Large intestine (tissue), 3 donors: ENCODE results near the gene RAI1. TPM values are rescaled to one million over a fixed set of nuclear protein-coding genes. Genes with fewer than 3 reads are reported as not detected.

Source experiments
- DNase-seq, 2 donors: peaks; one replicate each; pipeline versions ENCODE4 v3.0.0 to v3.0.0-alpha.2; 2013
- H3K27ac ChIP-seq: one replicate; pipeline ENCODE4 v1.5.1; 2013; ENCODE audit warnings: low read length
- H3K27me3 ChIP-seq: 2 replicates; pipeline ENCODE4 v1.6.1; 2013; ENCODE audit warnings: low read length; ENCODE audit not compliant: control insufficient read depth, insufficient read depth
- H3K36me3 ChIP-seq: 2 replicates; pipeline ENCODE4 v1.6.1; 2013; ENCODE audit warnings: low read length; ENCODE audit not compliant: control insufficient read depth, insufficient read depth
- H3K4me1 ChIP-seq: one replicate; pipeline ENCODE4 v1.6.1; 2013; ENCODE audit warnings: low read length; ENCODE audit not compliant: control insufficient read depth, insufficient read depth
- H3K4me3 ChIP-seq: one replicate; pipeline ENCODE4 v1.5.1; 2013; ENCODE audit warnings: low read length
- H3K9me3 ChIP-seq: one replicate; pipeline ENCODE4 v1.6.1; 2013; ENCODE audit warnings: mild to moderate bottlenecking, low read depth, low read length, moderate library complexity; ENCODE audit not compliant: control insufficient read depth
- WGBS: methylation state at CpG from one replicate; pipeline ENCODE4 v1.1.5; 2013; ENCODE audit warnings: low lambda C conversion rate; ENCODE audit not compliant: insufficient coverage; 5-methylcytosine and 5-hydroxymethylcytosine counted together
- polyA plus RNA-seq: library from polyadenylated mRNA; unstranded; fragments of 120-200 nt; gene quantifications from one replicate; pipeline ENCODE4 v1.2.1, GENCODE V29; 2013

Gene RAI1
- polyA plus RNA-seq, 1 donor, result 26.2 TPM

GRCh38 chr17:17795946-17796786 is 114.9 kb downstream of the RAI1 start:
- Histone ChIP-seq H3K4me3 (no peak overlapping the region), H3K27ac (no peak overlapping the region), H3K9me3 (peaks cover 5% of the 10 kb centered on the region), H3K27me3 (no peaks in the 10 kb centered on the region), H3K36me3 (peaks cover 73% of the 10 kb centered on the region), H3K4me1 (peaks cover 3% of the 10 kb centered on the region)
- DNase-seq, result no peak
- WGBS, result no CpG with 5 or more reads among the region's 40 CpGs

- Histone ChIP-seq H3K9me3 (peaks cover 5% of the 10 kb centered on the region), H3K27ac (no peak overlapping the region), H3K4me3 (no peak overlapping the region), H3K4me1 (peaks cover 3% of the 10 kb centered on the region), H3K27me3 (no peaks in the 10 kb centered on the region), H3K36me3 (peaks cover 75% of the 10 kb centered on the region)
- DNase-seq, result no peak
- WGBS, result no CpG with 5 or more reads among the region's 13 CpGs
Observed at GRCh38 chr17:17796787-17797061, 115.5 kb downstream of the RAI1 start.

- no CpG with 5 or more reads among the region's 30 CpGs for WGBS
Observed at GRCh38 chr17:17797119-17797809, 116.0 kb downstream of the RAI1 start.

GRCh38 chr17:17798010-17798556 is 116.8 kb downstream of the RAI1 start:
- H3K4me1 ChIP-seq, result no peaks in the 10 kb centered on the region
- peaks cover 78% of the 10 kb centered on the region for H3K36me3 ChIP-seq

More at GRCh38 chr17:17797119-17797809, 116.0 kb downstream of the RAI1 start:
- Histone ChIP-seq H3K4me1 (peaks cover under 1% of the 10 kb centered on the region), H3K27ac (no peak overlapping the region), H3K36me3 (peaks cover 80% of the 10 kb centered on the region), H3K27me3 (no peaks in the 10 kb centered on the region), H3K4me3 (no peak overlapping the region), H3K9me3 (peaks cover 5% of the 10 kb centered on the region)
- no peak for DNase-seq

GRCh38 chr17:17798573-17799255 is 117.5 kb downstream of the RAI1 start:
- WGBS, result no CpG with 5 or more reads among the region's 16 CpGs
- Histone ChIP-seq H3K36me3 (peaks cover 78% of the 10 kb centered on the region), H3K27me3 (no peaks in the 10 kb centered on the region), H3K9me3 (peaks cover 5% of the 10 kb centered on the region), H3K4me1 (no peaks in the 10 kb centered on the region), H3K27ac (no peak overlapping the region), H3K4me3 (no peak overlapping the region)
- no peak for DNase-seq

More at GRCh38 chr17:17798010-17798556, 116.8 kb downstream of the RAI1 start:
- H3K9me3 ChIP-seq, result peaks cover 5% of the 10 kb centered on the region
- no peak overlapping the region for H3K27ac ChIP-seq
- no peaks in the 10 kb centered on the region for H3K27me3 ChIP-seq
- no peak for DNase-seq
- WGBS, result no CpG with 5 or more reads among the region's 25 CpGs
- no peak overlapping the region for H3K4me3 ChIP-seq

- Histone ChIP-seq H3K36me3 (peaks cover 74% of the 10 kb centered on the region), H3K4me3 (no peak overlapping the region), H3K27me3 (no peaks in the 10 kb centered on the region), H3K9me3 (peaks cover 5% of the 10 kb centered on the region), H3K4me1 (no peaks in the 10 kb centered on the region), H3K27ac (no peak overlapping the region)
- no CpG with 5 or more reads among the region's 12 CpGs for whole genome bisulfite sequencing
- DNase-seq, result no peak
Observed at GRCh38 chr17:17800504-17801021, 119.3 kb downstream of the RAI1 start.

- Histone ChIP-seq H3K4me3 (no peak overlapping the region), H3K27me3 (no peaks in the 10 kb centered on the region), H3K9me3 (peaks cover 2% of the 10 kb centered on the region), H3K36me3 (peaks cover 74% of the 10 kb centered on the region), H3K27ac (no peak overlapping the region), H3K4me1 (no peaks in the 10 kb centered on the region)
- no CpG with 5 or more reads among the region's 13 CpGs for WGBS
- DNase-seq, result no peak
Observed at GRCh38 chr17:17801800-17802481, 120.7 kb downstream of the RAI1 start.

- no CpG with 5 or more reads among the region's 3 CpGs for WGBS
- no peaks in the 10 kb centered on the region for H3K27me3 ChIP-seq
- H3K4me3 ChIP-seq, result no peak overlapping the region
- no peak for DNase-seq
- no peaks in the 10 kb centered on the region for H3K9me3 ChIP-seq
- peaks cover 62% of the 10 kb centered on the region for H3K36me3 ChIP-seq
- H3K4me1 ChIP-seq, result no peaks in the 10 kb centered on the region
- no peak overlapping the region for H3K27ac ChIP-seq
Observed at GRCh38 chr17:17804007-17804406, 122.7 kb downstream of the RAI1 start.

- no peak for DNase-seq
- Histone ChIP-seq H3K27me3 (no peaks in the 10 kb centered on the region), H3K27ac (no peak overlapping the region), H3K36me3 (peaks cover 54% of the 10 kb centered on the region), H3K4me3 (no peak overlapping the region), H3K4me1 (peaks cover 7% of the 10 kb centered on the region), H3K9me3 (peaks cover 4% of the 10 kb centered on the region)
- WGBS, result no CpG with 5 or more reads among the region's 9 CpGs
Observed at GRCh38 chr17:17805575-17805974, 124.3 kb downstream of the RAI1 start.
